HTERT RPE-1 (cell line): ENCODE measurements around the gene LOC101059915.
"Not testable (repeated sequence)": the region's sequence is repeated elsewhere in the genome, so short reads cannot be mapped to it uniquely, and the experiment has no call there.

Experiments
- in situ Hi-C: fragments of 300-500 bp; cut with MboI; formaldehyde crosslinking; loops from 4 replicates; pipeline ENCODE4 v1.14.3; 2020; ENCODE audit warnings: low sequenced_read_pairs

LOC101059915 gene

DNA sequence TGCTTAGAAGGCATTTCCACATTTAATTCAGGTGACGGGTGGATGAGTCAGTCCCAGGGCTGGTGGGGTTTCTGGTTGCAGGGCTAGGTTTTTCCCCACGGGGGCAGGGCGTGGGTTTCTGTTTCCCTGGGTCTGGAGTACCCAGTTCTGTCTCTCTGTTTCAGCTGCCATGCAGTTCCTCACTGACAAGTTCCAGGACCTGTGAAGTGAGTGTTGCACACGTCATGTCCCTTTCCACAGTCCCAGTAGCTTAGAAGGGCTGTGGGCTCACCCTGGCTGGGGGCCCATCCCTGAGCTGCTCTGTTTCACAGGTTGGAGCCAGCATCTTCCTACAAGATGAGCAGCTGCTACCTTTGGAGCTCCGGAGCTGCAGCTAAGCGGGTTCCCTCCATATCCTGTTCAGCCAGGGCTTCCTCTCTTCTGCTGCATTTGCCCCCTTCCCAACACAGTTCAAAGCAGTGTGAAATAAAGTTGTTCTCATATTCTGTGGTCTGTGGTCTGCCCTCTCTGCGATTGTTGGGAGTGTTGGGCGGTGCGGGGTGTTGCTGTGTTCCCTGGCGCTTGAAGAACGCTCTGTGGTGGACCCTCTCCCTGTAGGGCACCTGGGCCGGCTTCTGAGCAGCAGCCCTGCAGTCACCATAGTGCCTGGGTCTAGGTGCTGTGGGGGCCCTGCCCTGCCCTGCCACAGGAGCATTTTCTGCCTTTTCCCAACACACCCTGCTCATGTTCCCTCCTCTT is 3.9 kb downstream of the LOC101059915 start:
- in situ Hi-C loops: no loop called here

DNA sequence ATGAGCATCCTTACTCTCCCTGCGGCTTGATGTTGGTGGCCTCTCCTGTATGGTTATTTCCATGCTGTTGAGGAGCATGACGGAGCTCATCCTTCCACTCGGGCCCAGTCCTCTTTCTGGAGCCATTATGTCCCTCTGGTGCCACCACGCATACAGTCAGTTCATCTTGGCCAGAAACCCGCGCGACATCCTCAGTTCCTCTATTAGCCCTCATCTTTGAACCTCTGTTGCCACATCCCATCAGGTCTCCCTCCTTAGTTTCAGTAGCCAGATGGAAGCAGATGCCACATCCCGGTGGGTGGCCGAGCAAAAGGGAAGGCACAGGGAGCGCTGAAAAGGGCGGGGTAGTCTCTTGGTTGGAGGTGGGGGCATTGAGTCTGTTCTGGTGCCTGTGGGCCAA is 4.6 kb downstream of the LOC101059915 start:
- in situ Hi-C loops: no loop called here

DNA sequence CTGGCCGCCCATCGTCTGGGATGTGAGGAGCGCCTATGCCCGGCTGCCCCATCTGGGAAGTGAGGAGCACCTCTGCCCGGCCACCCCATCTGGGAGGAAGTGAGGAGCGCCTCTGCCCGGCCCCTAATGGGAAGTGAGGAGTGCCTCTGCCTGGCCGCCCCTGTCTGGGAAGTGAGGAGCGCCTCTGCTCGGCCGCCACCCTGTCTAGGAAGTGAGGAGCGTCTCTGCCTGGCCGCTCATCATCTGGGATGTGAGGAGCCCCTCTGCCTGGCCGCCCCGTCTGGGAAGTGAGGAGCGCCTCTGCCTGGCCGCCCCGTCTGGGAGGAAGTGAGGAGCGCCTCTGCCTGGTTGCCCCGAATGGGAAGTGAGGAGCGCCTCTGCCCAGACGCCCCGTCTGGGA is 8.3 kb downstream of the LOC101059915 start:
- in situ Hi-C loops: not testable (repeated sequence)

DNA sequence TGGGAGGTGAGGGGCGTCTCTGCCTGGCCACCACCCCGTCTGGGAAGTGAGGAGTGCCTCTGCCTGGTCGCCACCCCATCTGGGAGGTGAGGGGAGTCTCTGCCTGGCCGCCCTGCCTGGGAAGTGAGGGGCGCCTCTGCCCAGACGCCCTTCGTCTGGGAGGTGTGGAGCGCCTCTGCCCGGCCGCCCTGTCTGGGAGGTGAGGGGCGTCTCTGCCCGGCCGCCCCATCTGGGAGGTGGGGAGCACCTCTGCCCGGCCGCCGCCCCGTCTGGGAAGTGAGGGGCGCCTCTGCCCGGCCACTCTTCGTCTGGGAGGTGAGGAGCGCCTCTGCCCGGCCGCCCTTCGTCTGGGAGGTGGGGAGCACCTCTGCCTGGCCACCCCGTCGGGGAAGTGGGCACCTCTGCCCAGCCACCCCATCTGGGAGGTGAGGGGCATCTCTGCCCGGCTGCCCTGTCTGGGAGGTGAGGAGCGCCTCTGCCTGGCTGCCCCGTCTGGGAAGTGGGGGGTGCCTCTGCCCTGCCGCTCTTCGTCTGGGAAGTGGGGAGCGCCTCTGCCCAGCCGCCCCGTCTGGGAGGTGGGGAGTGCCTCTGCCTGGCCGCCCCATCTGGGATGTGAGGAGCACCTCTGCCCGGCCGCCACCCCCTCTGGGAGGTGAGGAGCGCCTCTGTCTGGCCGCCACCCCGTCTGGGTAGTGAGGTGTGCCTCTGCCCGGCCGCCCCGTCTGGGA is 8.9 kb downstream of the LOC101059915 start:
- in situ Hi-C loops: not testable (repeated sequence)

DNA sequence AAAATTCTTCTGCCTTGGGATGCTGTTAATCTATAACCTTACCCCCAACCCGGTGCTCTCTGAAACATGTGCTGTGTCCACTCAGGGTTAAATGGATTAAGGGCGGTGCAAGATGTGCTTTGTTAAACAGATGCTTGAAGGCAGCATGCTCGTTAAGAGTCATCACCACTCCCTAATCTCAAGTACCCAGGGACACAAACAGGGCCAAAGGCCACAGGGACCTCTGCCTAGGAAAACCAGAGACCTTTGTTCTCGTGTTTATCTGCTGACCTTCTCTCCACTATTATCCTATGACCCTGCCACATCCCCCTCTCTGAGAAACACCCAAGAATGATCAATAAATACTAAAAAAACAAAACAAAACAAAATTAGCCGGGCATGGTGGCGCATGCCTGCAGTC is 9.8 kb downstream of the LOC101059915 start:
- in situ Hi-C loops: not testable (repeated sequence)

DNA sequence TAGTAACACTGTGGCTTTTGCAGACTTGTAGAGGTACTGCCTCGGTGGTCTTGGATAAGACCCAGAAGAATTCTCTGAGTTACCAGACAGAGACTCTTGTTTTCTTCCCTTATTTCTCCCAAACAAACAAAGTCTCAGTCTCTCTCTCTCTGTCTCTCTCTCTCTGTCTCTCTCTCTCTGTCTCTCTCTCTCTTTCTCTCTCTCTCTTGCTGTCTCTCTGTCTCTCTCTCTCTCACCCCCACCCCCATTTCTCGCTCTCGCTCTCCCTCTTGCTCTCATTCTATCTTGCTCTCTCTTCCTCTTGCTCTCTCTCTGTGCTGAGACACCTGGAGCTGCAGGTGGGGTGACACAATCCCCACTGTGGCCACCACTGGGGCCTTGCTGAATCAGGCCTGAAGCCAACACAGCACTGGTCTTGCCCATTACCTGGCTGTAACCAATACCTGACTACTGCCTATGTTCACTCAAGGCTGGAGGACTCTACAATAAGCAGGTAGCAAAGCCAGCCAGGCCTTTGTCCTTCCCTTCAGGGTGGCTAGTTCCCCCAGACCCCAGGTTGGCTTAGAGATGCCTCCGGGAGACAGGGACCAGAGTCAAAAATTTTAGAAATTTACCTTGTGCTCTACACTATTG is 12.3 kb downstream of the LOC101059915 start:
- in situ Hi-C loops: no loop called here

DNA sequence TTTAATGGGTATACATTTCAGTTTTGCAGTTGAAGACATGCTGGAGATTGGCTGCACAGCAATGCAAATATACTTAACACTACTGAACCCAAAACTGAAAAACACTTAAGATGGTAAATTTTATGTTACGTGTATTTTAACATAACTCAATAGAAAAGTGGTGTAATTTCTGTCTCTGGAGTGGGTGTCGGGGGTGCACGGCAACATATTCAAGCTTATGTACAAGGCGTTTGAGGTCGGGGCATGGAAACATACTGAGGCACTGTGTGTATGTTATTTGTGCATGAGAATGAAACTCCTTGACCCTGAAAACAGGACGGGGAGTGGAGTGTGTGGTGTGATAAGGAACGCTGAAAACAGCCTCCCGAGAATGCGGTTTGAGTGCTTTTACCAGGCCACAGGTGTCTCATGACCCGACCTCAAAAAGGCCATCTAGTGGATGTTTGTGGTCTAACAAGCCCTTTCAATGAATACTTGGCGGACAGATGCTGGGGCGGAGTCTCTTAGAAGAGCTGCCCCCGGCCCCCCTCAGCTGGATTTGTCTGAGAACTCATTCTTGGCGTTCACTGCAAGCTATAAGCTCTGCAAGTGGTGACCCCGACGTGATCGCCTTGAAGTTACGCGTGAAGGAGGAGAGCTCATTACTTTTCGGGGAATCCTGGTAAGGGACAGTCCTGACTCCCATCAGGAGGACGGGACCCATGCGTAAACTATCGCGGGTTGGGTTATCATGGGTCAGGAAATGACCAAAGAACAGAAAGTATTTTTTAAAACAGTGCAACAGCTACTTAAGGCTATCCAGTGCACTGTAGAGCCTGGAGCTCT is 29.5 kb downstream of the LOC101059915 start:
- in situ Hi-C loops: not testable (repeated sequence)

DNA sequence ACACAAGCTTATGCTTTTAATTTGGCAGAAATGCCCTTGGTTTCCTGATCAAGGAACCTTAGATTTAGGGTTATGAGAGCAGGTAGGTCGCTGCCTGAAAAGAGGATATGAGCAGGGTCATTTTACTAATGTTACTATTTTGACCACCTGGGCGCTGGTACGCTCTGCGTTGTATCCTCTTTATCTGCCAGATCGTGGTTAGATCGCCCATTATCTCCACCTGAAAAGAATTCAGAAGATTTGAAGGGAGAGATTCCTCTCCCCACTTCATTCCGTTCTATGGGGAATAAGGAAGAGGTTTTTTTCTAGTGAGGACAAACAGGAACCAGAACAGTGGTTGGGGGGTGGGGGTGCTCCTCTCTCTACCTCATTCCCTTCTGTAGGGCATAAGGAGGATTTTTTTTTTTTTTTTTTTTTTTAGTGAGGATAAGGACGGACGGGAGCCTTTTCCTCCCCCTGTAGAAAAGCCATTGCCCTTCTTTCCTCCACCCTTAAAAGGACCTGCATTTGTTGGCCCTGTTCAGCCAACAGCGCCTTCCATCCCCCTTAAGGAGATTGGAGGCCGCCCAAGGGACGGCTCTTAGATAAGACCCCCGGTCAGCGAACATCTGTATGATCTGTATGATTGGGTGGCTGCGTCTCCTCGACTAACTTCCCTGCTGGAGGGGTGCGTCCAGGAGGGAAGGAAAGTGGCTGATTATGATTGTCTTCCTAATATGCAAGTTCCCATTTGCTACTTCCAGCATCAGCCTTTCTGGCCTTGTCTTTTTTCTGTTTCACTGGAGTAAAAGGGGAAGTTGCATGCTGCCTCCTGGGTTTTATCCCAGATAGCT is 30.3 kb downstream of the LOC101059915 start:
- in situ Hi-C loops: not testable (repeated sequence)

DNA sequence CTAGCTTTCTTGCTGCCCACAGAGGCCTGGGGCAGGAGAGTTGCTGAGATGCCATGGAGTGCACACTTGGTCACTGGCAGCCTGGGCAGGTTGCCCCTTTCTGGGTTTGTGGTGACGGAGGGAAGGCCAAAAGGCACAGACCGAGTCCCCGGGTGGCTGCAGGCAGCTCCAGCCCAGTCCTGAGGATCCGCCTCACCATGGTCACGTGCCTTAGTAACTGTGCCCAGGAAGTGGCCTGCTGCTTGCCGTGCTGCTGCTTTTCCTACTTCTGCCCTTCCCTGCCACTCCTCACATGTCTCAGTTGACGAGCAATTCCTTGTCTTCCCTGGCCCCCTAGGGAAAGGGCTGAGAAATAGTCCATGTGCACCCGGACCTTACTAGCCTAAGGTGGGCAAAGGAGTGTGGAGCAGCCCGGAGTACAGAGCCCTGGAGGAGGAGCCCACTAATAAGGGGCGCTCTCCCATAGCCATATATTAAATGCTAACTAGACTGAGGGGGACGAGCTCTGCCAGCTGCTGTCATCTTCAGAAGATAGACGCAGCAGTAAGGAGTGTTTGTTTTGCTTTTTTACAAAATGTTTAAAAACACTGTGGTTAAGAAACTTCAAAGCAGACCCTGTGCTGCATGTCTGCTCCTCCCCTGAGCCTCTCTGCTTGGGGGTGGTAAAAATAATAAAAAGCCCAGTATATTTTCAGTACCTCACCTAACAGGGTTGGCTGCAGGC is 31.1 kb downstream of the LOC101059915 start:
- in situ Hi-C loops: not testable (repeated sequence)

DNA sequence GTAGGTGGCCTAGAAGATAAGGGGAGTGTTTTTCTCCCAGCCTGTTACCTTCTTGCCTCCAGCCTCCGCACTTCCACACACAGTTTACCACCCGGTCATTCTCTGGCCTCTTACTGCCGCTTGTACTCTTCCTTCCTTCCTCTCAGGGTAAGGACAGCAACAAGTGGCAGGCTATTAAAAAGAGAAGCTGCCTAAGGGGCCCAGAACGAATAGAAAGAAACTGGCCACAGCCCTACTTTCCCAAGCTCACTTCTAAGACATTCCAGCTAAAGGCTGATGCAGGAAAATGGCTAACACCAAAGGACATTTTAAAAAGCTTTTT is 31.6 kb downstream of the LOC101059915 start:
- in situ Hi-C loops: not testable (repeated sequence)

DNA sequence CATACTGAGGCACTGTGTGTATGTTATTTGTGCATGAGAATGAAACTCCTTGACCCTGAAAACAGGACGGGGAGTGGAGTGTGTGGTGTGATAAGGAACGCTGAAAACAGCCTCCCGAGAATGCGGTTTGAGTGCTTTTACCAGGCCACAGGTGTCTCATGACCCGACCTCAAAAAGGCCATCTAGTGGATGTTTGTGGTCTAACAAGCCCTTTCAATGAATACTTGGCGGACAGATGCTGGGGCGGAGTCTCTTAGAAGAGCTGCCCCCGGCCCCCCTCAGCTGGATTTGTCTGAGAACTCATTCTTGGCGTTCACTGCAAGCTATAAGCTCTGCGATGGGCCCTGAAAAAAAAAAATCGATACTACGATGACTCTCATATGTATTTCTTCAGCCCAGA is 35.5 kb downstream of the LOC101059915 start:
- in situ Hi-C loops: not testable (repeated sequence)

DNA sequence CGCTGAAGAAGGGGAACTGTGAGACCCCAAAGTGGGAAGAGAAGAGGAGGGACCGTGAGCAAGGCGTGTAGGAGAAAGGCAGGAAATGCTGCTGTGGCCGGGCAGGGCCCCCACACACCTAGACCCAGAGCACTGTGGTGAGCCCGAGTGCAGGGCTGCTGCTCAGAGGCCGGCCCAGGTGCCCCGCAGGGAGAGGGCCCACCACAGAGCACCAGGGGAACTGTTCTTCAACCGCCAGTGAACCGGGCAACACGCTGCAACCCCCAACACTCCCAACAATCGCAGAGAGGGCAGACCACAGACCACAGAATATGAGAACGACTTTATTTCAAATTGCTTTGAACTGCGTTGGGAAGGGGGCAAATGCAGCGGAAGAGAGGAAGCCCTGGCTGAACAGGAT is 46.7 kb downstream of the LOC101059915 start:
- in situ Hi-C loops: not testable (repeated sequence)

DNA sequence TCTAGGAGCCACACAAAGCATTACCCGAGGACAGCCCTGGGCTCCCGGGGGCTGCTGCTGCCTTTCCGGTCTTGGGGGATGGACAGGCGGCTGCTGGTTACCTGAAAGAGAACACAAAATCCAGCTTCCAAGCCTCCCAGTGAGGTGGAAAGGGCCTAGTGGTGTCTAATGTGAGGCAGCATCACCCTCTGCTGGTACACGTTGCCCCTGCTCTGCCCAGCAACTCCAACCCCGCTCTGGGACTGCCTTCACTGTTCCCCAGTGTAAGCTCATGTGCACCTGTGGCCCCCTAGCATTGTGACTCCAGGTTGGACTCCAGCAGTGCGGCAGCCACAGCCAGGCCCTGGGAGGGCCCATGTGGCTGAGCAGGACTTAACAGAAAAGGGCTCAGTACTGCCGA is 48.2 kb downstream of the LOC101059915 start:
- in situ Hi-C loops: not testable (repeated sequence)

DNA sequence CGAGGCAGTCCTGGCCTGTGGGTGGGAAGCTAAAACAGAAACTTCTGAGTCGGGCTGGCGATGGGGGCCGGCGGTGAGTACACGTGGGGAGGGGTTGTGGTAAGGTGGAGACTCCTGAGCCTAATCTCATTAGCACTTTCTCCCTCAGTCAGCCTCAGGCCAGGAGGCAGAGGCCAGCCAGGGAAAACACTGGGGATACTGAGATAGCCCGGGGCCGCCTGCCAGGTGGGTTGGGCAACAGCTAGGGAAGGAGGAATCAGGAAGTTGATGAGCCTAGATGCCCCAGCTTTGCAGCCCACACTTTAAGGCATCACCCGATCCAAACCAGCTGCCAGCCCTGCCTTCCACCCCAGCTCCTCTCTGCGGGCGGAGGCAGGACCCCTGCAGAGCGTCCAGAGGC is 49.0 kb downstream of the LOC101059915 start:
- in situ Hi-C loops: not testable (repeated sequence)

DNA sequence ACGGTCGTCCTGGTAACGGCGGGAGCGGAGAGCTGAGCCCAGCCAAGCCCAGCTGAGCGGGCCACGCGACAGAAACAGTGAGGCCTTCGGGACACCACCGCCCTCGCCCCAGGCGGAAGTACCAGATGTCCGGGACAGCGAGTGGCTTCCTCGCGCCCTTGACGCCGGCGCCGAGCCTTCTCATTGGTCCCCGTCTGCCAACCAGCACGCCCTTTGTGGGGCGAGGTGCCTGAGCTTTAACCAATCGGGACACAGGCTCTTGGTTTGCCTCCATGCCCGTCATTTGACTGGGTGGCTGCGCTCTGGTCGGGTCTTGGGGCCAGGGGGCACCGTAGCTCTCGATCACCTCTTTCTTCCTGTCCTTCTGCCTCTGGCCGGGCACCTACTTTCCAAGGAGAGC is 50.8 kb downstream of the LOC101059915 start, which contains the start of gene CXorf49:
CXorf49 (minus strand) TSS at position 101 of the 400 bp plus-strand sequence. CDS start 134 bp downstream, outside the sequence.
- in situ Hi-C loops: not testable (repeated sequence)

DNA sequence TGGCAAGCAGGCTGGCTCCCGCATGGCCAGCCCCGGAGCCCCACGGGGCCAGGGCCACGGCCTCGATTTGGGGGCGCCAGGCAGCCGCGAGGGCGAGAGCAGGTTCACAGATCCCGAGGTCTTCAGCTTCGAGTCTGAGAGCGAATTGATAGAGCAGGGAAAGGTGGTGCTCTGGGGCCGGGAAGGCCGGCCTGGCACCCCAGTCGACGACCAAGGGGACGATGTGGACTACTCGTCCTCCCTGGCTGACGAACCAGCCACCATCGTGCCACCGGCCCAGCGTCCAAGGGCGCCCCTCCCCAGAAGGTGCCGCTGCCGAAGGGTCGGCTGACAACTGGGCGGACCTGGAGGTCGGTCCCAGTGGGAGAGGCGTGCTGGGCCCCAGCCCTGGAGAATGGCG is 51.8 kb downstream of the LOC101059915 start:
- in situ Hi-C loops: not testable (repeated sequence)

DNA sequence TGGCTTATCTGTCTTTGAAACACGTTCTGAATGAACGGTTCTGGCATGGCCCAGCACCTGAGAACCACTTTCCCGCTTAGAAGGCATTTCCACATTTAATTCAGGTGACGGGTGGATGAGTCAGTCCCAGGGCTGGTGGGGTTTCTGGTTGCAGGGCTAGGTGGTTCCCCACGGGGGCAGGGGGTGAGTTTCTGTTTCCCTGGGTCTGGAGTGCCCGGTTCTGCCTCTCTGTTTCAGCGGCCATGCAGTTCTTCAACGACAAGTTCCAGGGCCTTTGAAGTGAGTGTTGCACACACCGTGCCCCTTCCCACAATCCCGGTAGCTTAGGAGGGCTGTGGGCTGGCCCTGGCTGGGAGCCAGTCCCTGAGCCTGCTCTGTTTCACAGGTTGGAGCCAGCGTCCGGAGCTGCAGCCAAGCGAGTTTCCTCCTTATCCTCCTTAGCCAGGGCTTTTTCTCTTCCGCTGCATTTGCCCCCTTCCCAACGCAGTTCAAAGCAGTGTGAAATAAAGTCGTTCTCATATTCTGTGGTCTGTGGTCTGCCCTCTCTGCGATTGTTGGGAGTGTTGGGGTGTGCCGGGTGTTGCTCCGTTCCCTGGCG is 53.0 kb downstream of the LOC101059915 start:
- in situ Hi-C loops: not testable (repeated sequence)
